Astrocyte (in vitro differentiated cells and primary cell): Measurements from ENCODE around the gene FLVCR1. TPM values are rescaled to one million over a fixed set of nuclear protein-coding genes. Genes with fewer than 3 reads are reported as not detected.

Source experiments
- DNase-seq: peaks from one replicate; pipeline ENCODE4 v3.0.0-alpha.2; 2010; ENCODE audit warnings: low read depth
- FAIRE-seq: peaks from 2 replicates; lab custom pipeline; 2011; peaks lifted over from hg19 to GRCh38; lab: Jason Lieb, UNC
- H2AFZ ChIP-seq: 2 replicates; pipeline ENCODE4 v1.6.0; 2012; ENCODE audit warnings: low read depth, low read length, inconsistent platforms
- H3K27ac ChIP-seq: 2 replicates; pipeline ENCODE4 v1.5.1; 2011; ENCODE audit warnings: low read depth, low read length, inconsistent platforms
- H3K27me3 ChIP-seq: 2 replicates; pipeline ENCODE4 v1.6.0; 2011; ENCODE audit warnings: low read length, inconsistent platforms; ENCODE audit not compliant: insufficient read depth
- H3K36me3 ChIP-seq: 2 replicates; pipeline ENCODE4 v1.5.1; 2011; ENCODE audit warnings: low read length, inconsistent platforms; ENCODE audit not compliant: insufficient read depth
- H3K4me1 ChIP-seq: 2 replicates; pipeline ENCODE4 v1.5.1; 2011; ENCODE audit warnings: low read length, inconsistent platforms; ENCODE audit not compliant: insufficient read depth
- H3K4me2 ChIP-seq: 2 replicates; pipeline ENCODE4 v1.6.0; 2012; ENCODE audit warnings: low read length, inconsistent platforms
- H3K4me3 ChIP-seq: 2 replicates; pipeline ENCODE4 v1.5.1; 2011; ENCODE audit warnings: low read depth, mild to moderate bottlenecking, low read length, inconsistent platforms; ENCODE audit not compliant: insufficient read depth
- H3K79me2 ChIP-seq: 2 replicates; pipeline ENCODE4 v1.6.0; 2012; ENCODE audit warnings: mild to moderate bottlenecking, low read length, inconsistent platforms; ENCODE audit not compliant: insufficient read depth
- H3K9ac ChIP-seq: 2 replicates; pipeline ENCODE4 v1.6.0; 2012; ENCODE audit warnings: mild to moderate bottlenecking, low read length, inconsistent platforms
- H3K9me3 ChIP-seq: 2 replicates; pipeline ENCODE4 v1.5.1; 2012; ENCODE audit warnings: low read depth, mild to moderate bottlenecking, low read length, inconsistent platforms; ENCODE audit not compliant: insufficient read depth
- H4K20me1 ChIP-seq: 2 replicates; pipeline ENCODE4 v1.6.0; 2012; ENCODE audit warnings: low read length, inconsistent platforms; ENCODE audit not compliant: insufficient read depth
- H3K27ac Mint-ChIP-seq: one replicate; pipeline ENCODE4 v1.8.0; 2021; ENCODE audit warnings: mild to moderate bottlenecking, mixed read lengths; ENCODE audit not compliant: unreplicated experiment
- H3K27me3 Mint-ChIP-seq: one replicate; pipeline ENCODE4 v1.8.0; 2021; ENCODE audit warnings: low read depth, mixed read lengths; ENCODE audit not compliant: unreplicated experiment
- H3K36me3 Mint-ChIP-seq: one replicate; pipeline ENCODE4 v1.8.0; 2021; ENCODE audit warnings: low read depth, mixed read lengths; ENCODE audit not compliant: unreplicated experiment
- H3K4me1 Mint-ChIP-seq: one replicate; pipeline ENCODE4 v1.8.0; 2021; ENCODE audit warnings: low read depth, mixed read lengths; ENCODE audit not compliant: unreplicated experiment
- H3K4me3 Mint-ChIP-seq: one replicate; pipeline ENCODE4 v1.8.0; 2021; ENCODE audit warnings: mild to moderate bottlenecking, moderate library complexity, mixed read lengths; ENCODE audit not compliant: unreplicated experiment
- H3K9me3 Mint-ChIP-seq: one replicate; pipeline ENCODE4 v1.8.0; 2021; ENCODE audit warnings: mild to moderate bottlenecking, mixed read lengths; ENCODE audit not compliant: unreplicated experiment
- CTCF ChIP-seq: IDR thresholded peaks from 2 replicates; pipeline ENCODE4 v1.5.1; 2011; ENCODE audit warnings: low read depth, mild to moderate bottlenecking, inconsistent platforms, low read length, moderate library complexity; ENCODE audit not compliant: insufficient read depth
- EZH2 ChIP-seq: IDR thresholded peaks from 2 replicates; pipeline ENCODE4 v1.6.1; 2012; ENCODE audit warnings: mild to moderate bottlenecking, low read length, inconsistent platforms; ENCODE audit not compliant: insufficient read depth
- total RNA-seq: library from RNA; stranded (reverse); gene quantifications from 2 replicates; pipeline ENCODE4 v1.2.1, GENCODE V29; 2021

The FLVCR1 gene
- total RNA-seq, 1 donor from 2014 or later: 8.1 TPM

GRCh38 chr1:212892108-212892507 is 34.0 kb downstream of the FLVCR1 start:
- Histone ChIP-seq H3K27ac (no peak overlapping the region), H3K27me3 (no peaks in the 10 kb centered on the region), H3K9me3 (no peaks in the 10 kb centered on the region), H4K20me1 (no peaks in the 10 kb centered on the region), H3K4me1 (no peaks in the 10 kb centered on the region), H3K9ac (no peak overlapping the region), H2AFZ (no peak overlapping the region), H3K36me3 (peaks cover 36% of the 10 kb centered on the region), H3K4me3 (no peak overlapping the region), H3K79me2 (no peaks in the 10 kb centered on the region), H3K4me2 (no peak overlapping the region)
- no peaks in the 10 kb centered on the region for H3K9me3 Mint-ChIP-seq
- no peak overlapping the region for H3K27ac Mint-ChIP-seq
- H3K4me1 Mint-ChIP-seq: no peaks in the 10 kb centered on the region
- TF ChIP-seq CTCF (no peak), EZH2 (no peak)
- H3K4me3 Mint-ChIP-seq: no peak overlapping the region
- FAIRE-seq (no peak), DNase-seq (no peak)
- no peaks in the 10 kb centered on the region for H3K27me3 Mint-ChIP-seq
- H3K36me3 Mint-ChIP-seq: peaks cover 26% of the 10 kb centered on the region

- no peaks in the 10 kb centered on the region for H3K79me2 ChIP-seq
- DNase-seq (no peak), FAIRE-seq (no peak)
- no peaks in the 10 kb centered on the region for H3K27me3 ChIP-seq
- Mint-ChIP-seq H3K27ac (no peak overlapping the region), H3K4me3 (no peak overlapping the region), H3K4me1 (no peaks in the 10 kb centered on the region), H3K27me3 (no peaks in the 10 kb centered on the region), H3K9me3 (peaks cover 18% of the 10 kb centered on the region), H3K36me3 (peaks cover 29% of the 10 kb centered on the region)
- H3K9me3 ChIP-seq: peaks cover 5% of the 10 kb centered on the region
- no peak for TF ChIP-seq CTCF
- TF ChIP-seq EZH2: no peak
- no peak overlapping the region for H3K9ac ChIP-seq
- H3K4me3 ChIP-seq: no peak overlapping the region
- H3K27ac ChIP-seq: no peak overlapping the region
- no peaks in the 10 kb centered on the region for H4K20me1 ChIP-seq
- H2AFZ ChIP-seq: no peak overlapping the region
- no peak overlapping the region for H3K4me2 ChIP-seq
- H3K4me1 ChIP-seq: no peaks in the 10 kb centered on the region
- peaks cover 27% of the 10 kb centered on the region for H3K36me3 ChIP-seq
Measured at GRCh38 chr1:212899845-212900244, 41.8 kb downstream of the FLVCR1 start.

GRCh38 chr1:212901290-212901689 is 43.2 kb downstream of the FLVCR1 start:
- no peak overlapping the region for H3K4me2 ChIP-seq
- no peak overlapping the region for H3K4me3 ChIP-seq
- no peaks in the 10 kb centered on the region for H3K4me1 Mint-ChIP-seq
- peaks cover 25% of the 10 kb centered on the region for H3K36me3 Mint-ChIP-seq
- no peaks in the 10 kb centered on the region for H3K27me3 Mint-ChIP-seq
- DNase-seq: no peak
- H3K9me3 ChIP-seq: peaks cover 5% of the 10 kb centered on the region
- H3K79me2 ChIP-seq: no peaks in the 10 kb centered on the region
- H3K27ac Mint-ChIP-seq: no peak overlapping the region
- no peak overlapping the region for H3K4me3 Mint-ChIP-seq
- no peaks in the 10 kb centered on the region for H4K20me1 ChIP-seq
- no peaks in the 10 kb centered on the region for H3K27me3 ChIP-seq
- H3K9ac ChIP-seq: no peak overlapping the region
- FAIRE-seq: no peak
- H2AFZ ChIP-seq: no peak overlapping the region
- no peak for TF ChIP-seq CTCF
- no peak for TF ChIP-seq EZH2
- peaks cover 15% of the 10 kb centered on the region for H3K36me3 ChIP-seq
- no peaks in the 10 kb centered on the region for H3K4me1 ChIP-seq
- H3K27ac ChIP-seq: no peak overlapping the region
- peaks cover 23% of the 10 kb centered on the region for H3K9me3 Mint-ChIP-seq
